IMR-90 (cell line): ENCODE data around the gene TMEM9B. TPM values are rescaled to one million over a fixed set of nuclear protein-coding genes. Genes with fewer than 3 reads are reported as not detected.
"Not testable (repeated sequence)": the region's sequence is repeated elsewhere in the genome, so short reads cannot be mapped to it uniquely, and the experiment has no call there.

Source experiments
- ATAC-seq: fragments of 200-7000 bp; cut with Tn5 transposase; 2 replicates; pipeline ENCODE4 v1.9.1; 2020; ENCODE audit warnings: low read depth, mild to moderate bottlenecking, moderate library complexity
- BruUV-seq: library from RNA; stranded (reverse); fragments of 400-500 nt; replicated peaks from 2 replicates; lab custom pipeline; 2021; lab: Mats Ljungman, UMichigan
- CTCF ChIA-PET: fragments of 300-600 bp; formaldehyde crosslinking; extraction: SDS; loops from one replicate; lab custom pipeline; 2021; ENCODE audit warnings: antibody characterized with exemption; lab: Yijun Ruan, JAX
- POLR2A ChIA-PET: fragments of 300-600 bp; sonication (Branson Sonifier 250); formaldehyde crosslinking; loops from one replicate; lab custom pipeline; 2022; ENCODE audit warnings: antibody characterized with exemption; ENCODE audit not compliant: unreplicated experiment; lab: Charles Lee
- DNase-seq: peaks from one replicate; pipeline ENCODE4 v3.0.0; 2013
- H2AFZ ChIP-seq: replicated peaks from 2 replicates; pipeline ENCODE3; 2013; ENCODE audit warnings: low read length, mild to moderate bottlenecking; ENCODE audit not compliant: poor library complexity
- H2AK5ac ChIP-seq: 2 replicates; pipeline ENCODE4 v1.6.1; 2013; ENCODE audit warnings: low read depth, low read length, inconsistent platforms
- H2AK9ac ChIP-seq: replicated peaks from 2 replicates; pipeline ENCODE3; 2013; ENCODE audit warnings: mild to moderate bottlenecking, low read depth, low read length, moderate library complexity; ENCODE audit not compliant: poor library complexity
- H2BK120ac ChIP-seq: 2 replicates; pipeline ENCODE4 v1.6.1; 2013; ENCODE audit warnings: low read depth, low read length, inconsistent platforms
- H2BK15ac ChIP-seq: 3 replicates; pipeline ENCODE4 v1.6.1; 2013; ENCODE audit warnings: low read depth, low read length, inconsistent platforms
- H2BK20ac ChIP-seq: 2 replicates; pipeline ENCODE4 v1.6.1; 2013; ENCODE audit warnings: low read depth, mild to moderate bottlenecking, inconsistent platforms, low read length, moderate library complexity
- H2BK5ac ChIP-seq: 2 replicates; pipeline ENCODE4 v1.6.1; 2013; ENCODE audit warnings: mild to moderate bottlenecking, low read depth, low read length, inconsistent platforms; ENCODE audit not compliant: poor library complexity, severe bottlenecking
- H3K14ac ChIP-seq: replicated peaks from 2 replicates; pipeline ENCODE4 v1.6.1; 2013; ENCODE audit warnings: low read depth, low read length, inconsistent platforms
- H3K18ac ChIP-seq: 2 replicates; pipeline ENCODE4 v1.6.1; 2013; ENCODE audit warnings: low read depth, low read length, control low read depth
- H3K23ac ChIP-seq: 2 replicates; pipeline ENCODE4 v1.6.1; 2013; ENCODE audit warnings: low read depth, low read length, inconsistent platforms
- H3K27ac ChIP-seq: 2 replicates; pipeline ENCODE4 v1.5.1; 2013; ENCODE audit warnings: mild to moderate bottlenecking, control low read depth, low read length; ENCODE audit not compliant: insufficient read depth
- H3K27me3 ChIP-seq: 2 replicates; pipeline ENCODE4 v1.6.1; 2013; ENCODE audit warnings: low read length; ENCODE audit not compliant: control insufficient read depth, insufficient read depth
- H3K36me3 ChIP-seq: 2 replicates; pipeline ENCODE4 v1.6.1; 2013; ENCODE audit warnings: low read length, mixed read lengths; ENCODE audit not compliant: control insufficient read depth, insufficient read depth
- H3K4ac ChIP-seq: 2 replicates; pipeline ENCODE4 v1.6.1; 2013; ENCODE audit warnings: low read depth, low read length, inconsistent platforms
- H3K4me1 ChIP-seq: 2 replicates; pipeline ENCODE4 v1.6.1; 2013; ENCODE audit warnings: low read length, mixed read lengths; ENCODE audit not compliant: control insufficient read depth, insufficient read depth
- H3K4me2 ChIP-seq: 2 replicates; pipeline ENCODE4 v1.6.1; 2013; ENCODE audit warnings: low read depth, mild to moderate bottlenecking, control low read depth, low read length, moderate library complexity
- H3K4me3 ChIP-seq: 2 replicates; pipeline ENCODE4 v1.5.1; 2013; ENCODE audit warnings: low read depth, mild to moderate bottlenecking, control low read depth, low read length, moderate library complexity; ENCODE audit not compliant: insufficient read depth
- H3K56ac ChIP-seq: 2 replicates; pipeline ENCODE4 v1.6.1; 2013; ENCODE audit warnings: low read length, inconsistent platforms; ENCODE audit not compliant: insufficient read depth; ENCODE audit errors: extremely low read depth
- H3K79me1 ChIP-seq, 2 experiments: 2 replicates each; pipeline ENCODE4 v1.6.1; 2013; ENCODE audit warnings: low read length in 2 of 2, inconsistent platforms in 1 of 2, low read depth in 1 of 2
- H3K9ac ChIP-seq: 2 replicates; pipeline ENCODE4 v1.6.1; 2013; ENCODE audit warnings: low read depth, low read length, control low read depth
- H3K9me1 ChIP-seq: 2 replicates; pipeline ENCODE4 v1.6.1; 2013; ENCODE audit warnings: low read length, inconsistent platforms; ENCODE audit not compliant: insufficient read depth
- H3K9me3 ChIP-seq: 2 replicates; pipeline ENCODE4 v1.6.1; 2013; ENCODE audit warnings: low read length; ENCODE audit not compliant: control insufficient read depth, insufficient read depth
- H4K20me1 ChIP-seq: 2 replicates; pipeline ENCODE4 v1.6.1; 2013; ENCODE audit warnings: low read length, inconsistent platforms; ENCODE audit not compliant: insufficient read depth
- H4K5ac ChIP-seq: 2 replicates; pipeline ENCODE4 v1.6.1; 2013; ENCODE audit warnings: mild to moderate bottlenecking, low read depth, low read length, control low read depth
- H4K8ac ChIP-seq, 2 experiments: 2 replicates each; pipeline ENCODE4 v1.6.1; 2013; ENCODE audit warnings: low read depth in 2 of 2, low read length in 2 of 2, control low read depth in 1 of 2, inconsistent platforms in 1 of 2
- H4K91ac ChIP-seq: 2 replicates; pipeline ENCODE4 v1.6.1; 2013; ENCODE audit warnings: low read depth, low read length, inconsistent platforms; ENCODE audit not compliant: insufficient read depth
- MAFK ChIP-seq: IDR thresholded peaks from 2 replicates; pipeline ENCODE4 v1.6.1; 2012; ENCODE audit warnings: low read depth, low read length, improper control_type of control experiment
- POLR2A ChIP-seq: IDR thresholded peaks from 2 replicates; pipeline ENCODE4 v1.6.1; 2012; ENCODE audit warnings: mild to moderate bottlenecking, low read depth, low read length
- RCOR1 ChIP-seq: IDR thresholded peaks from 2 replicates; pipeline ENCODE4 v1.6.1; 2012; ENCODE audit warnings: mild to moderate bottlenecking, low read length, improper control_type of control experiment; ENCODE audit not compliant: insufficient replicate concordance
- RFX5 ChIP-seq: IDR thresholded peaks from 2 replicates; pipeline ENCODE4 v1.8.0; 2012; ENCODE audit warnings: low read depth, mild to moderate bottlenecking, low read length, moderate library complexity
- USF2 ChIP-seq: fragments of 150-350 bp; IDR thresholded peaks from 2 replicates; pipeline ENCODE4 v1.6.1; 2017; ENCODE audit warnings: mild to moderate bottlenecking, antibody characterized with exemption, low read length, low read depth
- WGBS, 2 experiments: methylation state at CpG; one replicate each; pipeline versions ENCODE4 v1.1.5 to v1.1.7; 2013; ENCODE audit warnings: missing lambda C conversion rate in 2 of 2; ENCODE audit not compliant: insufficient read length in 1 of 2; ENCODE audit errors: extremely low coverage in 2 of 2; 5-methylcytosine and 5-hydroxymethylcytosine counted together
- dilution Hi-C: fragments of 300-500 bp; cut with HindIII; formaldehyde crosslinking; loops from one replicate; pipeline ENCODE4 v1.14.3; 2018; ENCODE audit warnings: low sequenced_read_pairs; ENCODE audit not compliant: unreplicated experiment
- in situ Hi-C: fragments of 300-500 bp; cut with MboI; formaldehyde crosslinking; loops from 3 replicates; pipeline ENCODE4 v1.14.3; 2019; ENCODE audit warnings: low sequenced_read_pairs, inconsistent platforms, mixed read lengths
- intact Hi-C: fragments of 100-400 bp; cut with micrococcal nuclease; formaldehyde crosslinking; loops from 2 replicates; pipeline ENCODE4 v1.10.0; 2022
- polyA plus RNA-seq, 3 experiments: library from polyadenylated mRNA; depleted of rRNA; stranded (reverse); fragments of >200 nt; gene quantifications; 2 replicates each; pipeline ENCODE4 v1.2.3, GENCODE V29; 2012; ENCODE audit warnings: low replicate concordance in 1 of 3
- total RNA-seq: library from RNA; depleted of rRNA; stranded (reverse); fragments of >200 nt; gene quantifications from 2 replicates; pipeline ENCODE4 v1.2.3, GENCODE V29; 2012

Gene TMEM9B
- total and polyA plus RNA-seq, 2 of the 4 experiments (the other 2 are of a cell fraction) = 24.6 to 25.6 TPM

DNA sequence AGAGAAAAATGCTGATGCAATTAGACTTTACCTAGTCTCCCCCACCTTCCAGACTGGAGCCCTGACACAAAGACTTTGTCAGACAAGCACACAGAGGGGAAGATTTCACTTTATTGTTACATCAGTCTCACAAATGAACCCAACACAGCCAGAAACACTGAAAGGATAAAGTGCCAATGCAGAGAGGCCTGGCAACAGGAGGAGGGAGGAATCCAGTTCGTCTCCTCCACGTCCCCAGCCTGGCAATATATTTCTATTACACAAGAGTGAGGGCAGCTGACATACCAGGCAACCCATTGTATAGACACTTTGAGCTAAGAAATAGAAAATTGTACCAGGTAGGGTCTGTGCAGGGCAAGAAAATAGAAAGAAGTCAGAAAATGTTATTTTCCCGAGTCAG, 16.2 kb upstream of the TMEM9B start:
- in situ Hi-C loops = no loop called here

DNA sequence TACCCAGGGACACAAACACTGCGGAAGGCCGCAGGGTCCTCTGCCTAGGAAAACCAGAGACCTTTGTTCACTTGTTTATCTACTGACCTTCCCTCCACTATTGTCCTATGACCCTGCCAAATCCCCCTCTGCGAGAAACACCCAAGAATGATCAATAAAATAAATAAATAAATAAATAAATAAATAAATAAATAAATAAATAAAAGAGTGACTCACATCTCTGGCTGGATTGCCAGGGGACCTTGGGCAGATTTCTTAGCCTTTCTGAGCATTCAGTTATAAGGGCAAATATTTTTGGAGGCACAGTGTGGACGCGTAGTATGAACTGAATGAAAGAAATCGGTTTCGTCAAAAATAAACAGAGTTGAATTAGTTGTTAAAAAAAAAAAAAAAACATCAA, 15.1 kb upstream of the TMEM9B start:
- WGBS, 2 experiments = no CpG with 5 or more reads among the region's 7 CpGs
- CTCF ChIA-PET, H3K4me1 ChIP-seq, H3K9me3 ChIP-seq, H2BK120ac ChIP-seq, H2AK9ac ChIP-seq, intact Hi-C loops, DNase-seq, H3K4me3 ChIP-seq, dilution Hi-C loops, H4K20me1 ChIP-seq, H3K9me1 ChIP-seq, H4K91ac ChIP-seq, H2BK20ac ChIP-seq, H2AFZ ChIP-seq, H3K56ac ChIP-seq, H4K5ac ChIP-seq, H2AK5ac ChIP-seq, ATAC-seq, H3K4me2 ChIP-seq, H3K4ac ChIP-seq, H2BK5ac ChIP-seq, H2BK15ac ChIP-seq, POLR2A ChIA-PET, BruUV-seq, H3K18ac ChIP-seq, in situ Hi-C loops, H3K14ac ChIP-seq, H3K9ac ChIP-seq, H3K27me3 ChIP-seq, H3K27ac ChIP-seq, H4K8ac ChIP-seq, H3K23ac ChIP-seq, H3K79me1 ChIP-seq, H3K36me3 ChIP-seq: not testable (repeated sequence)

More for the DNA sequence above, 16.2 kb upstream of the TMEM9B start:
- H2BK15ac ChIP-seq = no peak overlapping the region
- no peak overlapping the region for H3K4ac ChIP-seq
- no peak overlapping the region for H3K23ac ChIP-seq
- no TSS peak for BruUV-seq
- no peak overlapping the region for H2BK20ac ChIP-seq
- H3K9ac ChIP-seq = no peak overlapping the region
- H2BK5ac ChIP-seq = no peak overlapping the region
- no peaks in the 10 kb centered on the region for H3K4me1 ChIP-seq
- H4K5ac ChIP-seq = no peak overlapping the region
- no peak overlapping the region for H4K8ac ChIP-seq
- ATAC-seq = no peak
- POLR2A ChIA-PET = no interaction called here
- TF ChIP-seq RFX5 (no peak), POLR2A (no peak), MAFK (no peak), USF2 (no peak), RCOR1 (no peak)
- H3K18ac ChIP-seq = no peak overlapping the region
- no peak overlapping the region for H3K14ac ChIP-seq
- H3K56ac ChIP-seq = no peak overlapping the region
- no peaks in the 10 kb centered on the region for H3K9me1 ChIP-seq
- no peak overlapping the region for H4K91ac ChIP-seq
- no peak overlapping the region for H3K4me3 ChIP-seq
- H3K4me2 ChIP-seq = no peak overlapping the region
- intact Hi-C loops (no loop called here), dilution Hi-C loops (no loop called here)
- no peaks in the 10 kb centered on the region for H3K9me3 ChIP-seq
- no peak overlapping the region for H2AK5ac ChIP-seq
- H3K27me3 ChIP-seq = no peaks in the 10 kb centered on the region
- H2AK9ac ChIP-seq = no peak overlapping the region
- no peak overlapping the region for H3K27ac ChIP-seq
- no peaks in the 10 kb centered on the region for H4K20me1 ChIP-seq
- CTCF ChIA-PET = no interaction called here
- H2BK120ac ChIP-seq = no peak overlapping the region
- no peaks in the 10 kb centered on the region; a peak in 1 of 4 replicates for H3K79me1 ChIP-seq
- no CpG with 5 or more reads among the region's 3 CpGs for WGBS, 2 experiments
- DNase-seq = no peak
- H2AFZ ChIP-seq = no peak overlapping the region
- H3K36me3 ChIP-seq = peaks cover 2% of the 10 kb centered on the region; the same call in 1 of the 2 replicates
